GM18861 (cell line): ENCODE data around the gene SSNA1.

Source experiments
- ATAC-seq: cut with Tn5 transposase; IDR thresholded peaks from one replicate; pipeline ENCODE4 v1.9.1; 2021; ENCODE audit not compliant: unreplicated experiment

The SSNA1 gene

GRCh38 chr9:137198902-137199283, 10.4 kb downstream of the SSNA1 start:
- no peak for ATAC-seq

GRCh38 chr9:137199411-137200121, 11.1 kb downstream of the SSNA1 start:
- no peak for ATAC-seq

- peak; percentile 76 for ATAC-seq
Measured at GRCh38 chr9:137200311-137201204, 12.1 kb downstream of the SSNA1 start, which contains the start of gene TPRN. Gene TPRN, minus strand, starts transcription at chr9:137200741. Its CDS starts 30 bp downstream, at chr9:137200711.

- ATAC-seq = no peak
Measured at GRCh38 chr9:137201205-137201868, 12.9 kb downstream of the SSNA1 start.

- ATAC-seq = no peak
Measured at GRCh38 chr9:137202966-137203365, 14.5 kb downstream of the SSNA1 start.

- no peak for ATAC-seq
Measured at GRCh38 chr9:137204731-137205125, 16.3 kb downstream of the SSNA1 start.

GRCh38 chr9:137205126-137206069, 16.9 kb downstream of the SSNA1 start, which contains the start of the genes NDOR1 and TMEM203:
Gene NDOR1, plus strand, starts transcription at chr9:137205700. Its CDS starts 78 bp downstream, at chr9:137205778.
Gene TMEM203, minus strand, starts transcription at chr9:137205648. Its CDS starts 234 bp downstream, at chr9:137205414.
- peak; percentile 36 for ATAC-seq

GRCh38 chr9:137206602-137207001, 18.1 kb downstream of the SSNA1 start:
- no peak for ATAC-seq

- no peak for ATAC-seq
Measured at GRCh38 chr9:137211532-137211931, 23.1 kb downstream of the SSNA1 start.

GRCh38 chr9:137212520-137212919, 24.0 kb downstream of the SSNA1 start:
- ATAC-seq = no peak

GRCh38 chr9:137213160-137214060, 24.9 kb downstream of the SSNA1 start:
- no peak for ATAC-seq

- ATAC-seq = no peak
Measured at GRCh38 chr9:137214620-137215019, 26.1 kb downstream of the SSNA1 start.

GRCh38 chr9:137215196-137215986, 26.9 kb downstream of the SSNA1 start:
- ATAC-seq = no peak

- ATAC-seq = no peak
Measured at GRCh38 chr9:137216188-137216965, 27.9 kb downstream of the SSNA1 start.

GRCh38 chr9:137217276-137218211, 29.1 kb downstream of the SSNA1 start:
- no peak for ATAC-seq

- no peak for ATAC-seq
Measured at GRCh38 chr9:137218212-137218753, 29.8 kb downstream of the SSNA1 start.
